GM03348 (cell line): ENCODE results near the gene IL17REL.
"Not testable (repeated sequence)": the region's sequence is repeated elsewhere in the genome, so short reads cannot be mapped to it uniquely, and the experiment has no call there.

Source experiments
- DNase-seq: peaks from one replicate; pipeline ENCODE4 v3.0.0; 2012; ENCODE audit warnings: low spot score

The IL17REL gene

DNA sequence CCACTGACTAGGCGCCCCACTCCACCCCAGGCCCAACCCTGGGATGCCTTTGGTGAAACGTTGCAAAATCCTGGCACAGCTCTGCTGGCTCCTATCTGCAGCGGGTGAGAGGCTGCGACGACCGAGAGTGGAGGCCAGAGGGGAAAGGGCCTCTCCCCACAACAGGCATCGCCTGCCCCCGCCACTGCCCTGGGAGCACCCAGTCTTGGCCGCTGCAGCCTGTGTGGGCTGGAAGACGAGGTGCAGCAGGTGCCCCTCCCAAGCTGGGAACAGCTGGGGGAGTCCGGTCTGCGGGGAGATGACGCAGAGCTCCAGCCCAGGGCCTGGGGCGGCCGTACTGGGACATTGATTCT, 56.2 kb downstream of the IL17REL start:
- no peak for DNase-seq

DNA sequence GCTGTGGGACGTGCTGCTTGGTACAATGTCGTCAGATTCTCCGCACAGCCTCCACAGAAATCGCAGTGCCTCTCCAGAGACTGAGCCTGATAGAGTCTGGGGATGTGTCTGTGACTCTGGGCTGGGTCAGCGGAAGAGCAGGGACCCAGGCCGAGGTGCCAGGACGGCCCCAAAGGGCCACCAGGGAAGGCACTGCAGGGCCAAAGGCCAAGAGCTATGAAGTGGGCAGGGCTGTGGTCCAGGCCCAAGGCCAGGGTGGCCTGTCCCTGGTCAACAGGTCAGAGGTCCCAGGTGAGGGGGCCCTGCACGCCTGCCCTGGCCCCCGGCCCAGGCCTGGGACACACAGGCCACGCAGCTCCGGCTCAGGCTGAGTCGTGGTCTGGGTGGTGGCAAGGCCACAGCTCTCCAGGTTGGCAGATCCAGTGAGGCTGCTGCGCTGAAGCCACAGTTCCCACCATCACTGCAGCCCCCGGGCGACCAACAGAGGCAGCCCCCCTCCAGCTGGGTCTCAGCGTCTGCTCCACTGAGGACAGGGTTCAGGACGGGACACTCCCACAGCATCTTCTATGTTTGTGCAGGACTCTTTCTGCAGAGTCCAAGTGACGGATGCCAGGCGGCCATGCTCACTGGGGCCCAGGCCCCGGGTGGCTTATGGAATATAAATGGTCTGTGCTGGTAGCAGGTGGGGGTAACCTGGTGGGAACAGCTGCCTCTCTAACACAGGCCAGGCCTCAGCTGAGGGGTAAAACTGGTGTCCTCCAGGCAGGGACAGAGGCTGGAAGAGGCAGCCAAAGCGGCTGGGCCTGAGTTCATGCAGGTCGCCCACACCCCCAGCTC, 56.8 kb downstream of the IL17REL start:
- no peak for DNase-seq

DNA sequence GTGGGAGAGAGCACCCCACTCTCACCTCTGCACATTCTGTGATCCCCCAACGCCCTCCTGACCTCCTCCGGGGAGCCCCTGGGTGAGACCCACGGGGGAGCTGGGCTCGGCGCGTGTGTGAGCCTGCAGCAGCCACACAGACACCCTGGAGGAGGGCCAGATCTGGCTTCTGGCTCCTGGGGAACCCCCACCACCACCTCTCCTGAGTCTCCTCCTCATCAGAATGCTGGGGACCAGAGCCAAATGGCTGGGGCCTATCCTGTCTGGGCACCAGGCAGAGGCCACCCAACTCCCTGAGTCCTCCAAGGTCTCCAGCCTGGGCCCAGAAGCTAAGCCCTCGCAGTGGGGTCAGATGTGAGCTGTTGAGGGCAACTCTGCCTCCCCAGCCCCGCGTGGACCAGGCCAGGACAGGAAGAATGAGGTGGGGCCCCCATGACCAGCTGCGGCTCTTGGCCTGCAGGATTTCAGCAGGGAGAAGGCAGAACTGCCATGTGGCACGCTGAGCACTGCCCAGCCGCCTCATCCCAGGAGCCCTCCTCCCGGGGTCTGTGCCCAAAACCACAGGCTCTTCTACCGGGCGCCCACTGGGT, 57.5 kb downstream of the IL17REL start:
- no peak for DNase-seq

DNA sequence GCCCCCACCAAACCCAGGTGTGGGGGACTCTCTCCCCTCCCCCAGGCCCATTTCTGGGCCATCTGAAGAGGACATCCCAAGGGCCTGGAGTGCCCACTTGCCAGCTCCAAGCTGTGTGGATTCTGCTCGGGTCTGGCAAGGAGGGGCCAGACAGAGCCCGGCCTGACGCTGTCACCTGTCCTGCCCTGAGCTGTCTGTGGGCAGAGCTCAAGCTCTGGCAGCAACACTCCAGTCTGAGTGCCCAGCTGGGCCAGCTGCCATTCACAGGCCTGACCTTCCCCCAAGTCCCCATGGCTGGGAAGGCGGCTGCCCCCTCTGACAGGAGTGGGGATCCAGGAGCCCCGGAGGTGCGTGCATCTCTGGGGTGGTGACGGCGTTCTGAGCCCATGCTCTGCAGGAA, 58.2 kb downstream of the IL17REL start:
- no peak for DNase-seq

DNA sequence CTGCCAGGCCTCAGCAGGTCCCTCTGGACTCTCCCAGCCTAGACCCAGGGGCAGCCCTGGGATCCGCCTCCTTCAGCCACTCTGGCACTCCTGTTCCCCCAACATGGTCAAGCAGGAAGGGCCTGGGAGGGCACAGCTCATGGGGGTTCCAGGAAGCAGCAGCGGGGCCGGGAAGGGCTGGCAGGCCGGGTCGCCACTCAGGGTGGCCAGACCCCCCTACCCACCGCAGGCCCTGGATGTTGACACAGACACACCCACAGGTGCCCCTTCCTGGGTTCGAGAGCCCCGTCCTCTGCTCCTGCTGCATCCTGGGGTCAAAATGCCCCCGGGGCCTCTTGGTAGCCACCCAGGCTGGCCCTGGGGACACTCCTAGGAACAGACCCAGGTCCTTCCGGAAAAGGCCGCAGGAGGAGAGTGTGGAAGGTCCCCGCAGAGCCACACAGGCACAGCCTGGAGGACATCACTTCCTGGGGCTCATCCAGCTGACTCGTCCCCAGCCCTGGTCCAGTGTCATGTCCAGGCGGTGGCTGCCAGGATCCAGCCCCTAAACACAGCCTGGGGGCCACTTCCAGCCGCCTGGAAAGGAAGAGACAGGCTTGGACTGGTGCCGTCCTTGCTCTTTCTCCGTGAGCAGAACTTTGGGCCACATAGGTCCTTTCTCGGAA, 58.8 kb downstream of the IL17REL start:
- DNase-seq: no peak

DNA sequence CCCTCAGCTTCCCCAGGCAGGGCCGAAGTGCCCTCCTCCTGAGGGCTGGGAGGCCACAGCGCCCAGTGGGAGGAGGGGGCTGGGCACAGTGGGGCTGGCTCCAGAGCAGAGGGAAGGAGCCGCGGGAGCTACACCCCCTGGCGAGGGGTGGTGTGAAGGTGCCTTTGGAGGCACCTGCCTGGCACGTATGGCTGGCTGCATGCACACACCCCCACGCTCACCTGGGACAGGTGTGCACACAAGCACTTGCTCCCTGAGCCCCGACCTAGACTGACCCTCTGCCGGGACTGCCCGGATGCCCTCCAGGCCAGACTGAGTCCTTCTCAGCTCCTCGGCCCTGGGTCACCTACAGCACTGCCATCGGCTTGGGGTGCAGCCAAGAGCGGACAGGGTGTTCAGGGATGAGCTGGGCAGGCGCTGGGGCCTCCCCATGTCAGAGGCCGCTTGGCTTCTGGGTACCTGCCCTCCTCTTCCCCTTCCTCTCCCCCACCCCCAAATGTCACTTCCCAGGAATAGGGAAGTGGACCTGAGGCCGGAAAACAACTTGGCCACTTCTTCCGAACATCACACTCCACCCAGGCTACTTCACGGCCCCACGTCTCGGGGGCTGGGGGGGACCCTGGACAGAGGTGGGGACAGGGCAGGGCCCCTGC, 59.4 kb downstream of the IL17REL start:
- DNase-seq: no peak

DNA sequence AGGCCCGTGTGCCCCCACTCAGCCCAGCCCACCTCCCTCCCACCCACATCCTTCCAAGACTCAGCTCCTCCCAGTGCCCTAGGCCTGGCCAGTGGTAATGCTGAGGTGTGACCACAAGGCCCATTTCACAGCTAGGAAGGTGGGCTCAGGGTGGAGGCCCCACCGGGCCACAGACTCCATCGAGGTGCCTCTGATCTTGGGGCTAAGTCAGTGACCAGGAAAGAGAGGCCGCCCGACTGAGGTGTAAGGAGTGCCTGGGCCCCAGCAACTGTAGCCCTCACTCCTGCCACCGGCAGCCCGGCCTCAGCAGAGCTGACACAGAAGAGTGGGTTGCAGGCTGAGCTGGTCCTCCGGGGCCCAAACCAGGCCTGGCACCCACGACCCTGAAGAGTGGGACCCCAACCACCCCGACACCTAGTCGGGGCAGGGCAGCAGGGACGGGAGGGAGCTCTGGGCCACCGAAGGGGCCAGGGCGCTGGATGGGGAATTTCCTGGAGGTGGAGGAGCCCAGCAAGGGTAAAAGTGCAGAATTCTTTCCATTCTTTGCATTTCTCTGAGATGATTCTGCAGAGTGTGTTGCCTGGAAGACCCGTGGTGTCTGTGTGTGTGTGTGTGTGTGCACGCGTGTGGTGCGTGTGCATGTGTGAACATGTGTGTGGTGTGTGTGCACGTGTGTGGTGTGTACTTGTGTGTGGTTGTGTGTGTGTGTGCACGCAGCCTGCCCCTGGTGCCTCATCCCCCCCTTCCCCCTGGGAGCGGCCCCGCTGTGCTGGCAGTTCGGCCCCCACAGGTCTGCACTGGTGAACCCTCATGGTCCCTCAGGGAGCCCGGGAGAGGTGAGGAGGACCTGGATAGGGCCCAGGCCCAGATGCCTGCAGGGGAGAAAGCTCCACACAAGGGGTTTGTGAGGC, 60.3 kb downstream of the IL17REL start:
- peak; percentile 87 for DNase-seq

DNA sequence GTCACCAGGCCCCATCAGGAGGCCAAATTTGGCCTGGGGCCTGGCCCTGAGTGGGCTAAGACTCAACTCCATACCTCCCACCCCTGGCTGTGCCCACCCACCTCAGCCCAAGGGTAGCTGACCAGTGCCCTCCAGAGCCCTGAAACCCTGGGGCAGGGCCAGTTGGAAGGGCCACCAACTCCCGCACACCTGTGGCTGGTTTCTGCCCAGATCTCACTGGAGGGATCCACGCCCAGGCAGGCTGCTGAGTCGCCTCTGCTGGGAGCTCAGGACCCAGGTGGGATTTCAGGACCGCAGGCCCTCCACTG, 60.9 kb downstream of the IL17REL start:
- DNase-seq: no peak

DNA sequence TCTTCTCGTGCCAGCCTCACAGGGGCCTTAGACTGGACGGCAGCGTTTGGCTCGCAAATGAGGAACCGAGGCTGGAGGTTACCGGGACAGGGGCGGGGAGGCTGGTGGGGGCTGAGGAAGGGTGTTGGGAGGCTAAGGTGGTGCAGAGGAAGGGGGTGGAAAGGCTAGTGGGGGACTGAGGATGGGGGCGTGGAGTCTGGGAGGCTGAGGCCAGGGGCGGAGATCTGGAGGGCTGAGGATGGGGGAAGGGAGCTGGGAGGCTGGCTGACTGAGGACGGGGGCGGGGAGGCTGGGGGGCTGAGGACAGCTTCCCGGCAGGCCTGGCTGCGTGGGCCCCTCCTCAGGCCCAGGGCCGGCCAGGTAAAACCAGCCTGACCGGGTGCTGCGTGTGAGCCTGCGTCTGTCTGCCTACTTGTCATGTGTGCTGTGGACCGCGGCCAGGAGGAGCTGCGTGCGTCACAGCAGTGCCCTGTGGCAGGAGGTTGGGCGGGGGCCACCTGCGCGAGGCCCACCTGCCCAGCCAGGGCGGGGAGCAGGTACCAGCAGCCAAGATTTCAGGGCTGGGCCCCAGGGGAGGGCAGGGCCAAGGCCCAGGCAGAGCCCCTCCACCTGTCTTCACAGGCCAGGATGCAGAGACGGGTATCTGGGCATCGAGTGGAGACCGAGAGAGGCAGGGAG, 61.4 kb downstream of the IL17REL start:
- DNase-seq: no peak

DNA sequence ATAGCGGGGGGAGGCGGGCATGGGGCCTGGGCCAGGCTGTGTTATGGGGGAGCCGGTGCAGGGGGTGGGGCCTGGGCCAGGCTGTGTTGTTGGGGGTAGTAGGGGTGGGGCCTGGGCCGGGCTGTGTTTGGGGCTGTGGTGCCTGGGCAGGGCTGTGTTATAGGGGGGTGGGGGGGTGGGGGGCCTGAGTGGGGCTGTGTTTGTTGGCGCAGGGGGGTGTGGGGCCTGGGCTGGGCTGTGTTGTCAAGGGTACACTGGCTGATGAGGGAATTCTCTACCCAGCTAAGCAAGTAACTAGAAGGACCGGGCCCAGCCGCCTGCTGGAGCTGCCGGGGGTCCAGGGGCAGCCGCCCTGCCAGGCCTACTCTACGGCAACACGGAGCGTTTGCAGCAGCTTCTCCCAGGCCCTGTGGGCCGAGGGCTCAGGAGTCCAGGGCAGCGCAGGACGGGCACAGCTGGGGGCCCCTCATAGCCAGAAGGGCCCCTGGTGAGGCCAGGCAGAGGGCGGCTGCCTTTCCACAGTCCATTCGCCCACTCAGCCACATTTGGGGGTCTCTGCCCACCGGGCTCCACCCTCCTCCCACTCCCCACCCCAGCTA, 62.1 kb downstream of the IL17REL start:
- DNase-seq: no peak

DNA sequence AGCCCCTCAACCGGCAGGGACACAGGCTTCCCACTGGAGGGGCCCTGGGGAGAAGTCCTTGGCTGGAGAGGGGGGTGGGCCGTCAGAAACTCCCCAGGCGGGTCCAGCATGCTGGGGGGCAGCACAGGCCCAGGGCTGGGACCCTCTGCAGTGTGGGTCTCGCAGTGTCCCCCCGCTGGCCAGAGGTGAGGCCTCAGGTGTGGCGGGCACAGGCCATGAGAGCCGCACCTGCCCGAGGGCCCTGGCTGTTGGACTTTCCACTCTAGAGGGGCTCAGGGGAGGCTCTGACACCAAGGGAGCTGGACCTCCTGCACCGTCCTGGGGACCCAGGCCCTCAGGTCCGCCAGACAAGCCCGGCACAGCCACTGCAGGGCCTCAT, 62.7 kb downstream of the IL17REL start:
- no peak for DNase-seq

DNA sequence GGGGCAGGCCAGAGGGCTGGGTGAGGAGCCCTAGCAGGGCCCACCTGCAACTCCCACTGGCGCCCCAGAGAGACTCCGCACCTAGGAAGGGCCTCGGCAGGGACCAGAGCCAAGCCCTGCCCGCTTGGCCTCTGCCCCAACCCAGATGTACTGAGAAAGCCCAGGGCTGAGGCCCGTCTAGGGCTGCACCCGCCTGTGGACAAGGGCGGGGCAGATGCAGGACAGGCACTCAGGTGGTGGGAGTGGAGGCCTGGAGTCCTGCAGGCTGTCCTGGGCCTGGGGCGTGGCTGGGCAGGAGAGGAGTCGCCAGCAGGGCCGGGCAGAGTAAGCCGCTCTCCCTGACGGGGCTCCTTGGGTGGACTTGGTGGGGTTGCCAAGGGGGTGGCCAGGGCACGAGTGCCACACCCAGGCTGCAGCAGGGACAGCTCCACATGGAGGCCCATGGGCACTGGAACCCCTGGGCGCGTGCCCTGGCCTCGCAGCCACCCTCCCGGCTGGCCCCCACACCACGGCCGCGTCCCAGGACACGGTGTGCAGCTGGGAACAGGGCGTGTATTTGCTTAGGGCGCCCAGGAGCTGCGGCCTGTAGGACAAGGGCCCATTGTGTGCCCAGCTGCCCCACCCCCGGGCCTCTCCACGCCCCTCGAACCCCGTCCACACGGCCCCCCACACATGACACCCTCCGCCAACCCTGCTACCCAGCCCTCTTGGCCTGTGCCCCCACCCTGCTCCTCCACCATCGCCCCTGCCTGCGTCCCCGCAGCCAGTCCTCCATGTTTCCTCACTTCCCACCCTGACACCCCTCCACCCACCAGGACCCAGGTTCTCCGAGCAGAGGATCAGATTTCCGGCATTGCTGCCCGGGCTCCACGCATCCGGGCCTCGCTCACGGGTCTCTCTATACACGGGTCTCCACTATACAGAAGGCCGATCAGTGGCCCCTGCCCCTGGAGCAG, 63.3 kb downstream of the IL17REL start:
- no peak for DNase-seq

DNA sequence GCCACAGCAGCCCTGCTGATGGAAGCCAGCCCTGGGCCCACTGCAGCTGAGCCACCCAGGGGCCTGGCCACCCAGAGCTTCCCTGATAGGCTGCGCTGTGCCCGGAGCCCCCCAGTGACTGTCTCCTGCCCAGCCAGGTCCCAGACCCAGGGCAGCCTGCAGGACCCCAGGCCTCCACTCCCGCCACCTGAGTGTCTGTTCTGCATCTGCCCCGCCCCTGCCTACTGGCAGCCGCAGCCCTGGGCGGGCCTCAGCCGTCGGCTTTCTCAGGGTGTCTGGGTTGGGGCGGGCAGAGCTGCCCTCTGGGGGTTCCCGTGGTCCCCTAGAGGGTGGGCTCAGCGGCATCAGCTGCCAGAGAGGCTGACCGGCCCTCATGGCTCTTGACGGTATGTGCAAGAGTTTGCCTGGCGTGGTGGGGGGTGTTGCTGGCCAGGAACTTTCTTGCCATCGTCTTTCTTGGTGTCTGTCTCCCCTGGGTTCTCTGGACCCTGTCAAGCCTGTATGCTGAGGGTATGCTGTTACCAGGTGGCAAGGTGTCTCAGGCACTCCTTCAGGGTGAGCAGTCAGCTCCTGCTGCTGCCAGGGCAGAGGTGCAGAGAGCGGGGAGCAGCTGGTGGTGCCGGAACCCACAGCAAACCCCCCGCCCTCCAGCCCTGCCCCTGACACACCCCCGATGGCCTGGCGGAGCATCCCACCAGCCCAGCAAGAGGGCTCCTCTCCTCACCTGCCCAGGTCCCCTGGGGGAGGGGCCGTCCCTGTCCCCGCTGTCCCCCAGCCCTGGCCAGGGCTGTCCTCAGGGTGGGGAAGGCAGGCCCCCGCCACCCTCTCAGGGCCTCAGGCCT, 64.2 kb downstream of the IL17REL start:
- DNase-seq: no peak

DNA sequence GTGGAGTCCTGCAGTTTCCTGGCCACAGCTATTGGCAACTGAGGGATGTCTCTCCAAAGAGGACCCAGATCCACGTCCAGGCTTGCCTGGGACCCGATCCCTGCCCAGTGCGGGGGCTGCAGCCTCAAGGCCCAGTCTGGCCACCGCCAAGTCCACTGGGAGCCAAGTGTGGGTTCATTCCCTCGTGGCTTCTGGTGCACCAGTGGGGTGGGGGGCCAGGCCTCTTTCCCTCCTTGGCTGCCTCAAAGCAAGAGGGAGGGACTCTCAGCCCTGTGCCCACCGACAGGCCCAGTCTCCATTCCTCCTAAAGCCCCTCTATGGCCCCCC, 65.3 kb downstream of the IL17REL start:
- DNase-seq: no peak

DNA sequence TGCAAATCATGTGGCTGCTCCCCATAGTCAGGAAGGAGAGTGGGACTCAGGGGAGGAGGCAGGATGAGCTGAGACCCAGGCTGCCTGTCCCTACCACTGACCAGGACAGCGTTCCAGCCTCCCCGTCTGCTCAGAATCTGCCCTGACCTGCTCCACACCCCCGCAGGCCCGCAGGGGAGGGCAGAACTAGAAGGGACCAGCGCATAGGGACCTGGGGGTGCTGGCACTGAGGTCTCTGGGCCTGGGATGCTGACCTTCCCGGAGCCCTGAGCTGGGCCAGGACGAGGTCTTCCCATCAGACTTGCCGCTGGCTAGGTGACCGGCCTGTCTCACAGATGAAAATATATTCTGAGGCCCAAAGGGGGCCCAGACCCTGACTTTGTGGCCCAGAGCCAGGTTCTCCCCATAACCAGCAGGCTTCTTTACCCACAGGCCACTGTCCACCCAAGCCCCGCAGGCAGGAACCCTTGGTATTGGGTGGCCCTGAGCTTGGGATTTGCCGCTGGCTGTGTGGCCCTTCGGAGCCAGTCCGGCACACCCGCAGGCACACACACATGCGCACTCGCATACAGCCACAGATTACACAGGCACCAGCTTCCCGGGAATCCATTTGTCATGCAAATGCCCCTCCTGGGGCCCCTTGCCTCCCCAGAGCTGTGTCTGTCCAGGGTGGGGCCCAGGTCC, 65.8 kb downstream of the IL17REL start:
- DNase-seq: no peak

DNA sequence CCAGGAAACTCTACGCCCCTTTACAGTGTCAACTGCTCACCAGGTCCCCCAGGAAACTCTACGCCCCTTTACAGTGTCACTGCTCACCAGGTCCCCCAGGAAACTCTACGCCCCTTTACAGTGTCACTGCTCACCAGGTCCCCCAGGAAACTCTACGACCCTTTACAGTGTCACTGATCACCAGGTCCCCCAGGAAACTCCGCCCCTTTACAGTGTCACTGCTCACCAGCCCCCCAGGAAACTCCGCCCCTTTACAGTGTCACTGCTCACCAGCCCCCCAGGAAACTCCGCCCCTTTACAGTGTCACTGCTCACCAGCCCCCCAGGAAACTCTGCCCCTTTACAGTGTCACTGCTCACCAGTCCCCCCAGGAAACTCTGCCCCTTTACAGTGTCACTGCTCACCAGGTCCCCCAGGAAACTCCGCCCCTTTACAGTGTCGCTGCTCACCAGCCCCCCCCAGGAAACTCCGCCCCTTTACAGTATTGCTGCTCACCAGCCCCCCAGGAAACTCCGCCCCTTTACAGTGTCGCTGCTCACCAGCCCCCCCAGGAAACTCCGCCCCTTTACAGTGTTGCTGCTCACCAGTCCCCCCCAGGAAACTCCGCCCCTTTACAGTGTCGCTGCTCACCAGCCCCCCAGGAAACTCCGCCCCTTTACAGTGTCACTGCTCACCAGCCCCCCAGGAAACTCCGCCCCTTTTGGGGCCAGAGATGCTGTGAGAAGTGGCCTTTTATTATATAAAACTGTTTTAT, 67.3 kb downstream of the IL17REL start:
- DNase-seq: not testable (repeated sequence)
